Measurements from ENCODE around the gene PSMD14.

PSMD14 gene

GRCh38 chr2:161417438-161418274 lies 109.4 kb downstream of the PSMD14 start:
- DNase-seq (ENCODE audit: low read depth, low spot score): no peak
- no peak overlapping the region for H3K27ac ChIP-seq

GRCh38 chr2:161418275-161418714 lies 110.1 kb downstream of the PSMD14 start:
- DNase-seq (ENCODE audit: low read depth, low spot score): no peak
- H3K27ac ChIP-seq: no peak overlapping the region

- DNase-seq (ENCODE audit: low read depth, low spot score): no peak
- H3K27ac ChIP-seq: no peak overlapping the region
Observed at GRCh38 chr2:161418715-161419637, 110.8 kb downstream of the PSMD14 start.

GRCh38 chr2:161419638-161420190 lies 111.5 kb downstream of the PSMD14 start:
- no peak for DNase-seq (ENCODE audit: low read depth, low spot score)
- H3K27ac ChIP-seq: no peak overlapping the region

GRCh38 chr2:161420406-161421074 lies 112.3 kb downstream of the PSMD14 start:
- no peak overlapping the region for H3K27ac ChIP-seq
- no peak for DNase-seq (ENCODE audit: low read depth, low spot score)

GRCh38 chr2:161421686-161422085 lies 113.5 kb downstream of the PSMD14 start:
- no peak overlapping the region for H3K27ac ChIP-seq
- DNase-seq (ENCODE audit: low read depth, low spot score): no peak

- H3K27ac ChIP-seq: no peak overlapping the region
- DNase-seq (ENCODE audit: low read depth, low spot score): no peak
Observed at GRCh38 chr2:161422816-161423403, 114.7 kb downstream of the PSMD14 start.

GRCh38 chr2:161423421-161424393 lies 115.5 kb downstream of the PSMD14 start:
- no peak for DNase-seq (ENCODE audit: low read depth, low spot score)
- no peak overlapping the region for H3K27ac ChIP-seq

GRCh38 chr2:161424394-161424769 lies 116.2 kb downstream of the PSMD14 start:
- DNase-seq (ENCODE audit: low read depth, low spot score): no peak
- H3K27ac ChIP-seq: no peak overlapping the region

- no peak overlapping the region for H3K27ac ChIP-seq
- no peak for DNase-seq (ENCODE audit: low read depth, low spot score)
Observed at GRCh38 chr2:161424891-161425727, 116.9 kb downstream of the PSMD14 start.

GRCh38 chr2:161425728-161426454 lies 117.7 kb downstream of the PSMD14 start:
- H3K27ac ChIP-seq: no peak overlapping the region
- DNase-seq (ENCODE audit: low read depth, low spot score): no peak

GRCh38 chr2:161426455-161426921 lies 118.3 kb downstream of the PSMD14 start:
- DNase-seq (ENCODE audit: low read depth, low spot score): no peak
- no peak overlapping the region for H3K27ac ChIP-seq

- no peak for DNase-seq (ENCODE audit: low read depth, low spot score)
- H3K27ac ChIP-seq: no peak overlapping the region
Observed at GRCh38 chr2:161426922-161427663, 118.9 kb downstream of the PSMD14 start.

- H3K27ac ChIP-seq: no peak overlapping the region
- DNase-seq (ENCODE audit: low read depth, low spot score): no peak
Observed at GRCh38 chr2:161427664-161428587, 119.7 kb downstream of the PSMD14 start.

- no peak for DNase-seq (ENCODE audit: low read depth, low spot score)
Observed at GRCh38 chr2:161430386-161430785, 122.2 kb downstream of the PSMD14 start.

More at GRCh38 chr2:161430386-161430785, 122.2 kb downstream of the PSMD14 start:
- H3K27ac ChIP-seq: no peak overlapping the region
